ENCODE results near the gene DAPK1. TPM values are rescaled to one million over a fixed set of nuclear protein-coding genes. Genes with fewer than 3 reads are reported as not detected.

The DAPK1 gene
- total and polyA plus RNA-seq, 2 donors from 2014 or later, result 15.5 to 166 TPM

GRCh38 chr9:87513880-87514535, 16.3 kb downstream of the DAPK1 start:
- intact Hi-C loops (cut with DNase I), result no loop called here
- no peak overlapping the region for H3K4me3 ChIP-seq (ENCODE audit: low read length in 3 of 3)
- H3K27me3 ChIP-seq (ENCODE audit: control insufficient read depth, insufficient read depth, low read length), result no peaks in the 10 kb centered on the region
- H3K9ac ChIP-seq (ENCODE audit: low read length in 3 of 3), result no peak overlapping the region
- peaks cover 0 to 16% (median 16%) of the 10 kb centered on the region in 3 donors for H3K4me1 ChIP-seq (ENCODE audit: control insufficient read depth in 2 of 3, insufficient read depth in 2 of 3, low read depth in 1 of 3, low read length in 3 of 3)
- peaks cover 0 to 3% (median 0%) of the 10 kb centered on the region in 3 donors for H3K36me3 ChIP-seq (ENCODE audit: control insufficient read depth in 2 of 3, insufficient read depth in 3 of 3, low read length in 3 of 3)
- no peaks in the 10 kb centered on the region for H3K9me3 ChIP-seq (ENCODE audit: control insufficient read depth in 2 of 3, insufficient read depth in 1 of 3, low read length in 3 of 3)
- no peak overlapping the region for H3K27ac ChIP-seq (ENCODE audit: low read depth in 2 of 2, low read length in 2 of 2)
- no peak for TF ChIP-seq CTCF (IDR thresholded peaks at IDR 0.05; ENCODE audit: borderline replicate concordance, extremely low read depth, insufficient read depth)
- no peak for FAIRE-seq
- no peak for DNase-seq

GRCh38 chr9:87515006-87515405, 17.3 kb downstream of the DAPK1 start:
- peaks cover 0 to 3% (median 0%) of the 10 kb centered on the region in 3 donors for H3K36me3 ChIP-seq (ENCODE audit: control insufficient read depth in 2 of 3, insufficient read depth in 3 of 3, low read length in 3 of 3)
- no peaks in the 10 kb centered on the region for H3K27me3 ChIP-seq (ENCODE audit: control insufficient read depth, insufficient read depth, low read length)
- no peaks in the 10 kb centered on the region for H3K9me3 ChIP-seq (ENCODE audit: control insufficient read depth in 2 of 3, insufficient read depth in 1 of 3, low read length in 3 of 3)
- H3K9ac ChIP-seq (ENCODE audit: low read length in 3 of 3), result no peak overlapping the region
- peaks cover 0 to 20% (median 16%) of the 10 kb centered on the region in 3 donors for H3K4me1 ChIP-seq (ENCODE audit: control insufficient read depth in 2 of 3, insufficient read depth in 2 of 3, low read depth in 1 of 3, low read length in 3 of 3)
- no peak for TF ChIP-seq CTCF (IDR thresholded peaks at IDR 0.05; ENCODE audit: borderline replicate concordance, extremely low read depth, insufficient read depth)
- intact Hi-C loops (cut with DNase I), result no loop called here
- H3K27ac ChIP-seq (ENCODE audit: low read depth in 2 of 2, low read length in 2 of 2), result no peak overlapping the region
- DNase-seq (no peak), FAIRE-seq (no peak)
- H3K4me3 ChIP-seq (ENCODE audit: low read length in 3 of 3), result no peak overlapping the region

- DNase-seq (no peak), FAIRE-seq (no peak)
- H3K27ac ChIP-seq (ENCODE audit: low read depth in 2 of 2, low read length in 2 of 2), result no peak overlapping the region
- H3K36me3 ChIP-seq (ENCODE audit: control insufficient read depth in 2 of 3, insufficient read depth in 3 of 3, low read length in 3 of 3), result peaks cover 0 to under 1% (median 0%) of the 10 kb centered on the region in 3 donors
- H3K4me1 ChIP-seq (ENCODE audit: control insufficient read depth in 2 of 3, insufficient read depth in 2 of 3, low read depth in 1 of 3, low read length in 3 of 3), result peaks cover 0 to 20% (median 10%) of the 10 kb centered on the region in 3 donors
- TF ChIP-seq CTCF (IDR thresholded peaks at IDR 0.05; ENCODE audit: borderline replicate concordance, extremely low read depth, insufficient read depth), result no peak
- no peak overlapping the region for H3K9ac ChIP-seq (ENCODE audit: low read length in 3 of 3)
- H3K27me3 ChIP-seq (ENCODE audit: control insufficient read depth, insufficient read depth, low read length), result no peaks in the 10 kb centered on the region
- no peaks in the 10 kb centered on the region for H3K9me3 ChIP-seq (ENCODE audit: control insufficient read depth in 2 of 3, insufficient read depth in 1 of 3, low read length in 3 of 3)
- intact Hi-C loops (cut with DNase I), result no loop called here
- H3K4me3 ChIP-seq (ENCODE audit: low read length in 3 of 3), result no peak overlapping the region
Measured at GRCh38 chr9:87515588-87516221, 18.0 kb downstream of the DAPK1 start.
